Measurements from ENCODE around the gene CEP57.
A peak's percentile ranks its signal among the peaks of the same experiment; 100 is the strongest.

DNA sequence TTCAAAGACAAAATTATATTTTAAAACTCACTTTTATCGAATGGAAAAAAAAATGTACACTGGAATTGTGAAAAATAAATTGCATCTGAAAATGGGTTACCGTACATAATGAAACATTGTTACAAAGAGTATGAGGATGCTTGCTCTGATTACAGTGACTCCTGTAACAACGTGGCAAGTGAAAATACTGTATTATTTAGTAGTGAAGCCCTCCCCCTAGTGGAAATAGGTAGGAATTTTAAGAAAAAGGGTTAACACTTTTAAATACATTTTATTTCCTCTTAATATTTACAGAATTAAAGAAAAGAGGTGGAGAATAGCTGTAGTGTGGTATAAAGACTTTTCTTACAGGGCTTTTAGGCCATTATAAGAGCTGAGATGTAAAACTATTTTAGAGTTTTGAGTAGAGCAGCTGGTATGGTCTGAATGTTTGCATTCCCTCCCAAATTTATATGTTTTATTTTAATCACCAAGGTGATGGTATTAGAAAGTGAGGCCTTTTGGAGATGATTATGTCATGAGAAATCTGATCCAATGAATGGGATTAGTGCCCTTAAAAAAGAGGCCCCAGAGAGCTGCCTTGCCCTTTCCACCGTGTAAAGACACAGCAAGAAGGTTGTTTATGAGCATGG is 25.9 kb upstream of the CEP57 start:
- TF ChIP-seq, protein P1, sequence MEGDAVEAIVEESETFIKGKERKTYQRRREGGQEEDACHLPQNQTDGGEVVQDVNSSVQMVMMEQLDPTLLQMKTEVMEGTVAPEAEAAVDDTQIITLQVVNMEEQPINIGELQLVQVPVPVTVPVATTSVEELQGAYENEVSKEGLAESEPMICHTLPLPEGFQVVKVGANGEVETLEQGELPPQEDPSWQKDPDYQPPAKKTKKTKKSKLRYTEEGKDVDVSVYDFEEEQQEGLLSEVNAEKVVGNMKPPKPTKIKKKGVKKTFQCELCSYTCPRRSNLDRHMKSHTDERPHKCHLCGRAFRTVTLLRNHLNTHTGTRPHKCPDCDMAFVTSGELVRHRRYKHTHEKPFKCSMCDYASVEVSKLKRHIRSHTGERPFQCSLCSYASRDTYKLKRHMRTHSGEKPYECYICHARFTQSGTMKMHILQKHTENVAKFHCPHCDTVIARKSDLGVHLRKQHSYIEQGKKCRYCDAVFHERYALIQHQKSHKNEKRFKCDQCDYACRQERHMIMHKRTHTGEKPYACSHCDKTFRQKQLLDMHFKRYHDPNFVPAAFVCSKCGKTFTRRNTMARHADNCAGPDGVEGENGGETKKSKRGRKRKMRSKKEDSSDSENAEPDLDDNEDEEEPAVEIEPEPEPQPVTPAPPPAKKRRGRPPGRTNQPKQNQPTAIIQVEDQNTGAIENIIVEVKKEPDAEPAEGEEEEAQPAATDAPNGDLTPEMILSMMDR (IDR thresholded peaks at IDR 0.05) = peak; percentile 67 to 83 (median 72)
- no peak for TF ChIP-seq EP300 (IDR thresholded peaks at IDR 0.05)
